ENCODE results near the gene NELL1. TPM values are rescaled to one million over a fixed set of nuclear protein-coding genes. Genes with fewer than 3 reads are reported as not detected.

The NELL1 gene
- total and polyA plus RNA-seq, 12 donors: 0.11 to 0.39 (median 0.24) TPM; not detected in 9

DNA sequence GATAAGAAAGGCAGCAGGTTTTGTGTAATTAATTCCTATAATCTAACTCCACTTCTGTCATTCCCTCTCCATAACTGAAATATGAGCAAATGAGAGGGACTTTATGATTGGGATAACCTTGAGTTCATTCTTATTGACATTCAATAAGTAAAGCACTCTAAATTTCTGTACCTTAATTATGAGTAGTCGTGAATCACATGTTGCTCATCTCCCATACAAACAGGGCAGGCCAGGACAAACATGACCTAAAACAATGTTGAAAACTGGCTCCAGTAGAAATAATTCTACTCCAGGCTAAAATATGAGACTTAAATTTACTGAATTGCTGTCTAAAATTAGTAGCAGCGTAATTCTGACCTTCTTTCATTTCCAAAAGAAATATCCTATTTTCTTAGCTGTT lies 505.4 kb downstream of the NELL1 start:
- intact Hi-C loops (cut with DNase I): no loop called here
- no peaks in the 10 kb centered on the region for H3K4me1 ChIP-seq (replicated peaks in 1 of 2)
- TF ChIP-seq, protein P1, sequence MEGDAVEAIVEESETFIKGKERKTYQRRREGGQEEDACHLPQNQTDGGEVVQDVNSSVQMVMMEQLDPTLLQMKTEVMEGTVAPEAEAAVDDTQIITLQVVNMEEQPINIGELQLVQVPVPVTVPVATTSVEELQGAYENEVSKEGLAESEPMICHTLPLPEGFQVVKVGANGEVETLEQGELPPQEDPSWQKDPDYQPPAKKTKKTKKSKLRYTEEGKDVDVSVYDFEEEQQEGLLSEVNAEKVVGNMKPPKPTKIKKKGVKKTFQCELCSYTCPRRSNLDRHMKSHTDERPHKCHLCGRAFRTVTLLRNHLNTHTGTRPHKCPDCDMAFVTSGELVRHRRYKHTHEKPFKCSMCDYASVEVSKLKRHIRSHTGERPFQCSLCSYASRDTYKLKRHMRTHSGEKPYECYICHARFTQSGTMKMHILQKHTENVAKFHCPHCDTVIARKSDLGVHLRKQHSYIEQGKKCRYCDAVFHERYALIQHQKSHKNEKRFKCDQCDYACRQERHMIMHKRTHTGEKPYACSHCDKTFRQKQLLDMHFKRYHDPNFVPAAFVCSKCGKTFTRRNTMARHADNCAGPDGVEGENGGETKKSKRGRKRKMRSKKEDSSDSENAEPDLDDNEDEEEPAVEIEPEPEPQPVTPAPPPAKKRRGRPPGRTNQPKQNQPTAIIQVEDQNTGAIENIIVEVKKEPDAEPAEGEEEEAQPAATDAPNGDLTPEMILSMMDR (IDR thresholded peaks at IDR 0.05): no peak
- TF ChIP-seq POLR2A (IDR thresholded peaks at IDR 0.05): no peak
- no peak overlapping the region for H3K4me3 ChIP-seq
- 67 to 74% (median 69%) methylated on average over 2 of the region's 2 CpGs for WGBS, 4 donors
- H3K27ac ChIP-seq: no peak overlapping the region
- no peaks in the 10 kb centered on the region for H3K9me3 ChIP-seq (replicated peaks in 1 of 3)
- no peaks in the 10 kb centered on the region for H3K36me3 ChIP-seq (replicated peaks in 1 of 2)
- DNase-seq: no peak
- H3K27me3 ChIP-seq: no peaks in the 10 kb centered on the region

- no peak overlapping the region for H3K4me3 ChIP-seq
These were observed 508.0 kb downstream of the NELL1 start for GRCh38 chr11:21177379-21177778.

DNA sequence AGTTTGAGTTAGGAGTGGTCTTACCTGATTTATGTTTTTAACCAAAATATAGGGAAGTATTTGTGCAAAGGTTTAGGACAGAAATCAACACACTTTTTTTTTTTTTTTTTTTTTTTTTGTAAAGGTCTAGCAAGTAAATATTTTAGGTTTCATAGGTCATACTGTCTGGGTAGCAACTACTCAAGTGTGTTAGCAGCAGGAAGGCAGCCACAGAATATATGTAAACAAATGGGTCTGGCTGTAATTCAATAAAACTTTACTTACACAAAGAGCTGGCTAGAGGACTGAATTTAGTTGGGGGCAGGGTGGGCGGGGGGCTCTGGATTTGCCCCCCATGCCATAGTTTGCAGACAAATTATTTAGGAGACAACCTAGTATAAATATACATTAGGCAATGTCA lies 510.4 kb downstream of the NELL1 start:
- Histone ChIP-seq H3K4me1 (replicated peaks in 1 of 2) (no peaks in the 10 kb centered on the region), H3K27ac (no peak overlapping the region), H3K36me3 (replicated peaks in 1 of 2) (no peaks in the 10 kb centered on the region), H3K9me3 (replicated peaks in 1 of 3) (no peaks in the 10 kb centered on the region), H3K27me3 (no peaks in the 10 kb centered on the region), H3K4me3 (no peak overlapping the region)
- DNase-seq: no peak
- WGBS, 4 donors: 62 to 70% (median 63%) methylated on average over 1 of the region's 1 CpG
- intact Hi-C loops (cut with DNase I): no loop called here
- TF ChIP-seq, protein P1 (IDR thresholded peaks at IDR 0.05): no peak
- TF ChIP-seq POLR2A (IDR thresholded peaks at IDR 0.05): no peak

More at GRCh38 chr11:21177379-21177778, 508.0 kb downstream of the NELL1 start:
- Histone ChIP-seq H3K27me3 (no peaks in the 10 kb centered on the region), H3K4me1 (replicated peaks in 1 of 2) (no peaks in the 10 kb centered on the region), H3K36me3 (replicated peaks in 1 of 2) (no peaks in the 10 kb centered on the region), H3K9me3 (replicated peaks in 1 of 3) (no peaks in the 10 kb centered on the region), H3K27ac (no peak overlapping the region)
- whole genome bisulfite sequencing, 4 donors: 54 to 77% (median 63%) methylated on average over 2 of the region's 2 CpGs
- intact Hi-C loops (cut with DNase I): no loop called here
- TF ChIP-seq, protein P1 (IDR thresholded peaks at IDR 0.05): no peak
- no peak for TF ChIP-seq POLR2A (IDR thresholded peaks at IDR 0.05)
- DNase-seq: no peak

GRCh38 chr11:21180182-21180581 lies 510.8 kb downstream of the NELL1 start:
- no peak overlapping the region for H3K27ac ChIP-seq
- intact Hi-C loops (cut with DNase I): no loop called here
- H3K4me1 ChIP-seq (replicated peaks in 1 of 2): no peaks in the 10 kb centered on the region
- no peak for DNase-seq
- H3K9me3 ChIP-seq (replicated peaks in 1 of 3): no peaks in the 10 kb centered on the region
- H3K27me3 ChIP-seq: no peaks in the 10 kb centered on the region
- no peak for TF ChIP-seq POLR2A (IDR thresholded peaks at IDR 0.05)
- TF ChIP-seq, protein P1 (IDR thresholded peaks at IDR 0.05): no peak
- H3K4me3 ChIP-seq: no peak overlapping the region
- no peaks in the 10 kb centered on the region for H3K36me3 ChIP-seq (replicated peaks in 1 of 2)
- 48 to 71% (median 55%) methylated on average over 3 of the region's 3 CpGs for WGBS, 4 donors

All from adrenal gland (tissue), 12 donors.